CD4-positive, alpha-beta T cell treated with Interleukin-4 for 1 hour (primary cell): ENCODE measurements around the gene HOMEZ.
"Not testable (repeated sequence)": the region's sequence is repeated elsewhere in the genome, so short reads cannot be mapped to it uniquely, and the experiment has no call there.

Experiments used
- DNase-seq, 2 donors: peaks; one replicate each; pipeline ENCODE4 v3.0.0-alpha.2; 2020 to 2022

HOMEZ gene, protein sequence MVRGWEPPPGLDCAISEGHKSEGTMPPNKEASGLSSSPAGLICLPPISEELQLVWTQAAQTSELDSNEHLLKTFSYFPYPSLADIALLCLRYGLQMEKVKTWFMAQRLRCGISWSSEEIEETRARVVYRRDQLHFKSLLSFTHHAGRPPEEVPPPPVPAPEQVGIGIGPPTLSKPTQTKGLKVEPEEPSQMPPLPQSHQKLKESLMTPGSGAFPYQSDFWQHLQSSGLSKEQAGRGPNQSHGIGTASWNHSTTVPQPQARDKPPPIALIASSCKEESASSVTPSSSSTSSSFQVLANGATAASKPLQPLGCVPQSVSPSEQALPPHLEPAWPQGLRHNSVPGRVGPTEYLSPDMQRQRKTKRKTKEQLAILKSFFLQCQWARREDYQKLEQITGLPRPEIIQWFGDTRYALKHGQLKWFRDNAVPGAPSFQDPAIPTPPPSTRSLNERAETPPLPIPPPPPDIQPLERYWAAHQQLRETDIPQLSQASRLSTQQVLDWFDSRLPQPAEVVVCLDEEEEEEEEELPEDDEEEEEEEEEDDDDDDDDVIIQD

DNA sequence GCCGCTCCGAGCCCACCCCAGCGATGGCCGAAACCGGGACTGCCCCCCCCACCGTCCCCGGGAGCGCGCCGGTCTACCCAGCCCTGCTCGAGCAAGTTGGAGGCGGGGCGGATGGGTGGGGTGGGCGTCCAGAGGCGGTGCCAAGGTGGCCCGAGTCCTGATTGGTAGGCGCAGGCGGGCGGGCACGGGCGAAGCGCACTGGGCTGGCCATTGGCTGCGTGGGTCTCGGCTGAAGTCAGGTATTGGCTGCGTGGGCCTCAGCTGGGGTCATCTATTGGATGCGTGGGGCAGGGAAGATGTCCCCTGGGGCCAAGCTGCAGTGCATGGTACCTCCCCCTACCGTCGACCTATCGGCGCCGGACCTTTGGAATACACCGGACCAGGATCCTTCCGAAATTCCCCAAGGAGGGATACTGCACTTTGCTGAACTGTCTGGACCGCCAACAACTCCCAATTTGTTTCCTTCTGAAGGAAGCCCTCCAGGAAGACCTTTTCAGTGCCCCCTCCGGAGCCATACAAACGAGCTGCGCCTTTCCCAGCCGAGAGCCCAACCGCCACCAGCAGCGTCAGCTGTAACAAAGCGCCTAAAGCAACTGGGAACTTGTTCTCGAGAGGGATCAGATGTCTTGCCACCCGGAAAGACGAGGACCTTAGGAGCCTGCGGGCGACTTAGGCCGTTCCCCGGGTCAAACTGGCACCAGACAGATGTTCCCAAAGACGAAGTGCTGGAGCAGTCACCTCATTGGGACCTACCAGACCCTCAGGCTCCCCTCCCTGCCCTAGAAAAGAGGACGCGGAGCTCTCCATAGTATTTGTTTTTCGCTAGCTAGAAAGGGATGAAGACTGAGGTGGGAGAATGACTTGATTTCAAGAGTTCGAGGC is at the start of gene HOMEZ:
TSS of gene HOMEZ (minus strand) at position 113 of the 882 bp plus-strand sequence. CDS start 180 bp downstream, outside the sequence.
- DNase-seq, result peak; percentile 97

DNA sequence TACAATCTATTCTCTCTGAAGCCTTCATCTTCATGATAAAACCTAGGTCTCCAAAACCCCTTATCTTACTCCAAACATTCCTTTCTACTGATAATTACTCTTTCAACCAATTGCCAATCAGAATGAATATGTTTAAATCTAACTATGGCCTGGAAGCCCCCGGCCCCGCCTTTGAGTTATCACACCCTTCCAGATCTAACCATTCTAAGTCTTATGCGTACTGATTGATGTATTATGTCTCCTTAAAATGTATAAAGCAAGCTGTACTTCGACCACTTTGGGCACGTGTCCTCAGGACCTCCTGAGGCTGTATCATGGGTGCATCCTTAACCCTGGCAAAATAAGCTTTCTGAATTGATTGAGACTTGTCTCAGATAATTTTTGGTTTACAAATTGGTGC is 49.7 kb upstream of the HOMEZ start:
- no peak for DNase-seq

DNA sequence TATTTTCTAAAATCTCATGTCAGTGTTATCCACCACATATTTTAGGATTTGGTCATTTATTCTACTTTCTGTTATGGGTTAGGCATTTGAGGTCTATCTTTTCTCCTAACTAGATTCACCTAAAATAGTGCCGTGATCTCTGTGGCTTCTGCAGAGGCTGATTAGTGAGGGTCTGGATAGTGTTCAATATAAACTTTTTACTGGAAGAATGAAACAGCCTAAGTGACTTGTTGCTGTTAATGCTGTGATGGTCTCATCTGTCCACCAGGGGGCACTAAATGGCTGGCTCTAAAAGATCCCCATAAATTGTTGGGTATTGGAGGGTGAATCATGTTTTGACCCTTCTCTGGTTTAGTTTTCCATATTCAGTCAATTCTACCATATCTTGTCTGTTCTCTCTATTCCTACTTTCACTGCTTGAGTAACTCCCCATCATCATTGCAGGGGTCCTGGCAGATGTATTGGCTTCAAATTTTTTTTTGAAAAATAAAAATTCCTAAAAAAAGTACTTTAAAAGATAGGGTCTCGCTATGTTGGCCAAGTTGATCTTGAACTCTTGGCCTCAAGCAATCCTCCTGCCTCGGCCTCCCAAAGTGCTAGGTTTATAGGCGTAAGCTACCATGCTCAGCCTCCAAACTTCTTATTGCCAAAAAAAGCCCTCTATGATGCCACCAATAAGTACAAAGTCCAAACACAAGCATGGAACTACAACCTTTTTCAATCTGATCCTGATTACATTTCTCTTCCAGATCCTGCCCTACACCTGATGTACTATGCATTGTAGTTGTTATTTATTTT is 42.2 kb upstream of the HOMEZ start:
- DNase-seq, result peak; percentile 71 to 74

DNA sequence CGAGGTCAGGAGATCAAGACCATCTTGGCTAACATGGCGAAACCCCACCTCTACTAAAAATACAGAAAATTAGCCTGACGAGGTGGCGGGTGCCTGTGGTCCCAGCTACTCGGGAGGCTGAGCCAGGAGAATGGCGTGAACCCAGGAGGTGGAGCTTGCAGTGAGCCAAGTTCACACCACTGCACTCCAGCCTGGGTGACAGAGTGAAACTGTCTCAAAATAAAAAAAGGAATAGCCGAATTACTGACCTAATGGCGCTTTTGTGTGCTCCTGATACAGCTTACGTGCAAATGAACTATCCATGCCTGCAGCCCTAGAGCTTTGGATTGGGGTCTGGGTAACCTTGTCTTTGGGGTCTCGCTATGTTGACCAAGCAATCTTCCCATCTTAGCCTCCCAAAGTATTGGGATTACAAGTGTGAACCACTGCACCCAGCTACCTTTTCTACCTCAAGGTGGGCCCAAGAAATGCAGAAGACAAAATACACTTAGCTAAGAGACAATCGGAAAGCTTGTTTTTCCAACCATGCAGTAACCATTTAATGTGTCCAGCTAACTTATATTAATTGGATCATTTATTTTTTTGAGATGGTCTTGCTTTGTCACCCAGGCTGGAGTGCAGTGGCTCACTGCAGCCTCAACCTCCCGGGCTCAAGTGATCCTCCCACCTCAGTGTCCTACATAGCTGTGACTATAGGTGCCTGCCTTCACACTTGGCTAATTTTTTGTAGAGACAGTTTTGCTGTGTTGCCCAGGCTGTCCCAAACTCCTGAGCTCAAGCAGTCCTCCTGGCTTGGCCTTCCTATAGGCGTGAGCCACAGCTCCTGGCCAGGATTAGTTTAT is 40.8 kb upstream of the HOMEZ start:
- DNase-seq, result no peak

DNA sequence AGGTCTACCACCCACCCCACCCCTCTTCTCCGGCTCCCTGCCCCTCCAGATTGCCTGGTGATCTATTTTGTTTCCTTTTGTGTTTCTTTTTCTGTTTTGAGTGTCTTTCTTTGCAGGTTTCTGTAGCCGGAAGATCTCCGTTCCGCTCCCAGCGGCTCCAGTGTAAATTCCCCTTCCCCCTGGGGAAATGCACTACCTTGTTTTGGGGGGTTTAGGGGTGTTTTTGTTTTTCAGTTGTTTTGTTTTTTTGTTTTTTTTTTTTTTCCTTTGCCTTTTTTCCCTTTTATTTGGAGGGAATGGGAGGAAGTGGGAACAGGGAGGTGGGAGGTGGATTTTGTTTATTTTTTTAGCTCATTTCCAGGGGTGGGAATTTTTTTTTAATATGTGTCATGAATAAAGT is 39.8 kb upstream of the HOMEZ start:
- not testable (repeated sequence) for DNase-seq

DNA sequence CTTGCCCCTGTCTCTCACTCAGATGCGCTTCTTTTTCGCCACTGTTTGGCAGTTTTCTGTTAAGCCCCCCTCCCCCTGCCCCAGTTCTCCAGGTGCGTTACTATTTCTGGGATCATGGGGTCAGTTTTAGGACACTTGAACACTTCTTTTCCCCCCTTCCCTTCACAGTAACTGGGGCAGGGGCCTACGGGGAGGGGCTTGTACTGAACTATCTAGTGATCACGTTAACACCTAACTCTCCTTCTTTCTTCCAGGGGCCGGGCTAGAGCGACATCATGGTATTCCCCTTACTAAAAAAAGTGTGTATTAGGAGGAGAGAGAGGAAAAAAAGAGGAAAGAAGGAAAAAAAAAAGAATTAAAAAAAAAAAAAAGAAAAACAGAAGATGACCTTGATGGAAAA is 39.1 kb upstream of the HOMEZ start:
- DNase-seq, result no peak

DNA sequence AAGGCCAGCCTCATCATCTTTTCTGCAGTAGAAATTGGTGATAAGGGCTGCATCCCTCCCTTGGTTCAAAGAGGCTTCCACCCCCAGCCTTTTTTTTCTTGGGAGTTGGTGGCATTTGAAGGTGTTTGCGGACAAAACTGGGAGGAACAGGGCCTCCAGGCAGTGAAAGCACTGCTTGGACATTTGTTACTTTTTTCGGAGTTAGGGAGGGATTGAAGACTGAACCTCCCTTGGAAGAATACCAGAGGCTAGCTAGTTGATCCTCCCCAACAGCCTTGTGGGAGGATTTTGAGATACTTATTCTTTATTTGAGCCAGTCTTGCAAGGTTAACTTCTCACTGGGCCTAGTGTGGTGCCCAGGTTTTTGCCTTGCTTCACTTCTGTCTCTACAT is 38.5 kb upstream of the HOMEZ start:
- no peak for DNase-seq

DNA sequence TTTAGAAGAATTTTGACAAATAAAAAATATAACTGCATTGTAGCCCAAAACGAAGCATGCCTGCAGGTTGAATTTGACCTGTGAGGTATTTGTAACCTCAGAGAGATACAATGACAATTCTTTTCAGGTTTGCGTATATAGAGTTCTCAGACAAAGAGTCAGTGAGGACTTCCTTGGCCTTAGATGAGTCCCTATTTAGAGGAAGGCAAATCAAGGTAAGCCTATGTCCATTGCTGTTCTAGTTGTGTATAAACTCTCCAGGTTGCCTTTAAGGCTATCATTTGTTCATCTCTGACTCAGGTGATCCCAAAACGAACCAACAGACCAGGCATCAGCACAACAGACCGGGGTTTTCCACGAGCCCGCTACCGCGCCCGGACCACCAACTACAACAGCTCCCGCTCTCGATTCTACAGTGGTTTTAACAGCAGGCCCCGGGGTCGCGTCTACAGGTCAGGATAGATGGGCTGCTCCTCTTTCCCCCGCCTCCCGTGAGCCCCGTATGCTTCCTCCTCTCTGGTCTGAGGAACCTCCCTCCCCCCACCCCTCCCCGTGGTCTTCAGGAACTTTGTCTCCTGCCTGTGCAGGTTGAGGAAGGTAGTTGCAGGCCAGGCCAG is 38.0 kb upstream of the HOMEZ start:
- DNase-seq, result no peak

DNA sequence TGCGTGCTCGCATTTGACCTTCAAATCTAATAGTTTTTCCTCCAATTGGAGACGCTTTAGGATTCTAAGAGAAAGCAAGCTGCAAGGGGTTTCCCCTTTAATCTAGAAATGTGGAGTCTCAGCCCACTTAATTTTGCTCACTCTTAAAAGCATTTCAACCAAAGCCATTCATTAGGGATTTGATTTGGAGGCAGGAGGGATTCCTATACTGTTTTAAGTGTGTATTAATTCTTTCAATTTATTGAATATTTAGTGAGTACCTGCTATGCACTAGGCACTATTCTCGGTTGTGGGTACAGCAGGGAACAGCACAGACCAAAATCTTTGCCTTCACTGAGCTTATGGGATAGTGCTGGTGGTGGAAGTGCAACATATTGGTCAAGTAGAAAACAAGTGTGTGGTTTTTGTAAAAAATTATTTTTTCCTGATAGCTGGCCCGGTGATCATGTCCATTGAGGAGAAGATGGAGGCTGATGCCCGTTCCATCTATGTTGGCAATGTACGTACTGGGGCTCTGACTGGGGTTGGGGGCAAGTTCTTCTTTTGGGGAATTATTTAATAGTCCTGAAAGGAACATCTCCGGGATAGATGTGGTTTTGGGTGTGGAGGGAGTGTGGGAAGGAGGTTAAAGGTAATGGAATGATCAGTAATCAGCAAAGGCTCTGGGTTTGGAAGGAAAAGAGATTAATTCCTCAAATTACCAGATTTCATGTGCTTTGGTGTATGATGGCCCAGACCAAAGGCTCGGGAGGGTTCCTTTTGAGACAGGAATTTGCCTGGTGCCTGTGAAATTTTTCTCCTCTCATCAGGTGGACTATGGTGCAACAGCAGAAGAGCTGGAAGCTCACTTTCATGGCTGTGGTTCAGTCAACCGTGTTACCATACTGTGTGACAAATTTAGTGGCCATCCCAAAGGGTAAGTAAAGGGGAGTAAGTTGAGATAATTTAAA is 36.9 kb upstream of the HOMEZ start:
- no peak for DNase-seq

DNA sequence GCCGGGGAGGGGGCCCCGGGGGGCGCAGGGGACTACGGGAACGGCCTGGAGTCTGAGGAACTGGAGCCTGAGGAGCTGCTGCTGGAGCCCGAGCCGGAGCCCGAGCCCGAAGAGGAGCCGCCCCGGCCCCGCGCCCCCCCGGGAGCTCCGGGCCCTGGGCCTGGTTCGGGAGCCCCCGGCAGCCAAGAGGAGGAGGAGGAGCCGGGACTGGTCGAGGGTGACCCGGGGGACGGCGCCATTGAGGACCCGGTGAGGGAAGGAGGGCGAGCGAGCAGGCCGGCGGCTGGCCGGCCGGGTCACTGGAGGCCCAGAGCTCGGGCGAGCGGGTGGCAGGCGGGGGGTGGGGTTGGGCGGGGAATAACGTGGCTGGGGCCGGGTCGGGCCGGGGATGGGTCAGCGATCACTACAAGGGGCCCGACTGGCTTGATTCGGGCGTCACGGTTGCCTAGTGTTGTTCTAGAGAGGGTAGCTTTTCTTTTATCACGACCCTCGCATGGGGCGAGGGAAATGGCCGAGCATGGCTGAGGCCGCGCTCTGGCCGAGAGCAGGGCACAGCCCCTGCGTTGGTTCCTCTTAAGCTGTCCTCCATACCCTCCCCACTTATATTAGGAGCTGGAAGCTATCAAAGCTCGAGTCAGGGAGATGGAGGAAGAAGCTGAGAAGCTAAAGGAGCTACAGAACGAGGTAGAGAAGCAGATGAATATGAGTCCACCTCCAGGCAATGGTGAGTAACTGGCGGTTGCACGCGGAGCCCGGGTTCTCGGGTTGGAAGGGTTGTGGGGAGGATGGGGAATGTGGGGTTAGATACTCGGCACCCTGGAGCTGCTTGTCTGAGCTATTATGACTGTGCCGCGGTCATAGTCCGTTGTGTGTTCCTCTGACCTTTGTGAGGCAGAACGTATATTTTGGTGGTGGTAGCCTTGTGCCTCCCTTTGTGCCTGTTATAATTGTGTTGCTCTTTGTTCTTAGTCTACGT is 35.9 kb upstream of the HOMEZ start:
- peak; percentile 37 to 41 for DNase-seq

DNA sequence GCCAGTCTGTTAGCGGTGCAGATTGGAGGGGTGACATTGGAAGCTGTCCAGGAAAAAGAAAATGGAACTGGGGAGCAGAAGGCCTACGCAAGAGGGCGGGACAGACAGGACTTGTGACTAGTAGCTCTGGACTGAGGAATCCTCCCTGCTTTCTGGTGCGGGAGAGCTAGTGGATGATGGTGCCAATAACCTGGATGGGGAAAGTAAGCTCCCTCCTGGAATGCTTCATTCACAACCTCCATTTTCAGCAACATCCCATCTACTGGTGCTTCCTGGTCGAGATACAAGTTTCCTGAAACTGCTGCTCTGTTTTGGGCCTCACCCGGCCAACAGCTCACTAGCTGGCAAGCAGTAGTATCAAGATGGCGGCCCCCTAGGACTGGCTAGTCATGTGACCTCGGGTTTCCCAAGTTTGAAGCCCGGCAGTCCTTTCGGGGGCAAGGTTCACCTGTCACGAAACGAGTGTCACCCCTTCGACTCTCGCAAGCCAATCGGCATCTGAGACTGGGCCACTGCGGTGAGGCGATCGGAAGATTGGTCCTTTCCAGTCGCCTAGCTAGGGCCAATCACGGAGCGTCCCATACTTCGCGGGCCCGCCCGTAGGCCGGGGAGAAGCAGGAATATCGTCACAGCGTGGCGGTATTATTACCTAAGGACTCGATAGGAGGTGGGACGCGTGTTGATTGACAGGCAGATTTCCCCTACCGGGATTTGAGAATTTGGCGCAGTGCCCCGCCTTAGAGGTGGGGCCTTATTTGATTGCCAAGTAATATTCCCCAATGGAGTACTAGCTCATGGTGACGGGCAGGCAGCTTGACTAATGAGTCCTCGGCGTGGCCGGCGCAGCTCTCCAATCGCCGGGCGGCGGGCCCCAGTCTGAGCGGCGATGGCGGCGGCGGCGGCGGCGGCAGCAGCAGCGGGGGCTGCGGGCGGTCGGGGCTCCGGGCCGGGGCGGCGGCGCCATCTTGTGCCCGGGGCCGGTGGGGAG is 34.9 kb upstream of the HOMEZ start, which contains the start of gene PABPN1:
TSS of gene PABPN1 (plus strand) at position 874 of the 988 bp plus-strand sequence. CDS start at position 887, 13 bp downstream.
- peak; percentile 100 for DNase-seq

DNA sequence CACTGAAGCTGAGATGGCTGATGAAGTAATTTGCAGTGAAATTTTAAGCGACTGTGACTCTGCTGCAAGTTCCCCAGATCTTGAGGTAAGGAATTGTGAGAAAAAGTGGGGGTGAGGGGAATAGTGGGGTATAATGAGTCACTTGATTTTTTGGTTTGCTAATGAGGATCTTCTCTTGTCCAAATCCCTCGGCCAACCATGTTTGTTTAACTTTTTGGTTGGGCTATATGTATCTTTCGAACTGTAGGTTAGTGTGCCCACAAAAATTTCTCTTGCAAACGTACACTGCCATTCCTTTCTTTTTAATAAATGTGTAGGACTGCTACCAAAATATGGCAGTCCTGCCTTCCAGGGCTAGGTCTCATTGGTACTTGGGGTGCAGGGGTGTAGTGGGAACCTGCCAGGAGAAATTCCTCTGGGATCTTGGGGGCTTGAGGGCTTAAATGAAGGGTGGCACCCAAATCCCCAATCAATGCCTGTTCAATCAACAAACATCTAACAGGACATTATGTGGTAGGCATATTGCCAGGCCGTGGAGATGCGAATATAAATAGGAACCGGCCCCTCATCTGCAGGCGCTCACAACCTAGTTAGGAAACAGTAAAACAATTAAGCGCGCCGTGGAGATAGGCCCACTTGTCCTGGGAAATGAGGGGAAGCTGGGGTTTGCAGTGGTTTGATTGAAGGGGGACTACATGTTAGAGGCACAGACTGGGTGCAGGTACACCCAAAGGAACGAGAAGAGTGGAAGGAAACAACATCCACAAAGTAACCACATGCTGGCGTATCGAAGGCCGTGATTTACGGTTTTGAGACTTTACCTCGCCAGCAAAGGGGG is 34.0 kb upstream of the HOMEZ start:
- DNase-seq, result no peak

DNA sequence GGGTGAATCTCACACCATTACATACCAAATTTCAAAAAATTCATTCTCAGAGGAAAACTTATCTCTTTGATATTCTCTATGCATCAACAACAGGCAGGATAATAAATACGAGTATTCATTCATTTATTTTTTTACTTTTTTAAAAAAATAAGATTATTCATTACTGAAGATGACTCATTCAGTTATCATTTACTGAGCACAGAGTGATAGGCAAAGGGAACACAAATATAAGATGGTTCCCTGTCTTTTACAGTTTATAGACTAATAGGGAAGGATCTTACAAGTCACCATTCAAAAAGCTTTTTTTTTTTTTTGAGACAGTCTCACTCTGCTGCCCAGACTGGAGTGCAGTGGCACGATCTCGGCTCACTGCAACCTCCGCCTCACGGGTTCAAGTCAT is 30.4 kb upstream of the HOMEZ start:
- no peak for DNase-seq

DNA sequence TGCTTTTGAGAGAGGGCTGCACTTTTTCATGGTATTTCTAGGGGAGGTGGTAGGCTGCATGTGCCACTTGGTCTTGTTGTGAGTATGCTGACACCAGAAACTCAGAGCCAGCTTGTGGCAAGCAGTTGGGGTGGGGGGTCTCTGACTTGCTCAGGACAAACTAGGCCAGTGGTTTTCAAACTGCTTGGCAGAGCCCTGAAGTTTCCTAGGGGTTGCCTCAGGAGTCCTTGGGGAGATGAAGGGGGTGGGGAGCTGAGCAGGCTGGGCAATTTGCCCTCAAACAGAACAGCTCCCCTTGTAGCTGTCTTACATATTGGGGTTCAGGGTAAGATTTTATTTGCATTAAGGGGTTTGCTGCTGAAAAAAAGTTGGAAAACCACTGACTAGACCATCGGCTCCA is 24.6 kb upstream of the HOMEZ start:
- no peak for DNase-seq

DNA sequence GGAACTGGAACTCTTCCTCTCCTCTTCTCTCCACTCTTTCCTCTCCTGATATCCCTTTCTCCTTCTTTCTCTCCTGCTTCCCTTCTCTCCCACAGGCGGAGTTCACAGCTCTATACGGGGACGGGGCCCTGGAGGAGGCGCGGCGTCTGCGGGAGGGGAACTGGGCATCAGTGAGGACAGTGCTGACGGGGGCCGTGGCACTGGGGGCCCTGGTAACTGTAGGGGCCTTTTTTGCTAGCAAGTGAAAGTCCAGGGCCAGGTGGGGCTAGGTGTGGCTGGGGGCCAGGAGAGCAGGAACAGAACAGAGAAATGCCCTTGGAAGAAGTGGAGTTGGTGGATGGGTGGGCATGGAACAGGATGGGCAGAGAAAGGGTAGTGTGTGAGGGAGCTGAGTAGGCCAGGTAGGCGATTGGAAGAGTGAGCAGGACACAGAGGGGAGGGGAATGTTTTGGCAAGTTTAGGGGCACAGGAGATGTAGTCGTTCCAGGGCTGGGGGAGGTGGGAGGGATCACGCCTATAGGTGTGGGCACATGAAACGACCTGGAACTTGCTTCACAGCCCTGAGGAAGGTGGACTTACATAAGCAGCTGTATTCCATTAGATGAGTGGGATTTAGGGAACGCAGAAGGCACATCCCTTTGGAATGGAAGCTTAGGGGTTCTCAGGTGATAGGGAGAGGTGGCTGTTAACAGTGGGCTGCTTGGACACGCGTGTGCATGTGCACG is 23.0 kb upstream of the HOMEZ start:
- no peak for DNase-seq
